CD4-positive, alpha-beta T cell treated with Interleukin-15 for 1 hour (primary cell): ENCODE results near the gene DPYSL5.
"Not testable (repeated sequence)": the region's sequence is repeated elsewhere in the genome, so short reads cannot be mapped to it uniquely, and the experiment has no call there.

ENCODE experiments used
- DNase-seq: peaks from one replicate; pipeline ENCODE4 v3.0.0-alpha.2; 2020

The DPYSL5 gene

GRCh38 chr2:26875808-26876207 is 27.9 kb downstream of the DPYSL5 start:
- no peak for DNase-seq

GRCh38 chr2:26876260-26876659 is 28.3 kb downstream of the DPYSL5 start:
- DNase-seq = no peak

GRCh38 chr2:26877276-26877675 is 29.3 kb downstream of the DPYSL5 start:
- DNase-seq = no peak

- no peak for DNase-seq
Observed at GRCh38 chr2:26880161-26880560, 32.2 kb downstream of the DPYSL5 start.

- no peak for DNase-seq
Observed at GRCh38 chr2:26880910-26881435, 33.0 kb downstream of the DPYSL5 start.

- not testable (repeated sequence) for DNase-seq
Observed at GRCh38 chr2:26882220-26882619, 34.3 kb downstream of the DPYSL5 start.

- DNase-seq = no peak
Observed at GRCh38 chr2:26883956-26884355, 36.0 kb downstream of the DPYSL5 start.

GRCh38 chr2:26884486-26884885 is 36.6 kb downstream of the DPYSL5 start:
- no peak for DNase-seq

- DNase-seq = no peak
Observed at GRCh38 chr2:26885651-26886329, 37.9 kb downstream of the DPYSL5 start.

- DNase-seq = no peak
Observed at GRCh38 chr2:26886736-26887135, 38.8 kb downstream of the DPYSL5 start.

GRCh38 chr2:26887151-26887550 is 39.2 kb downstream of the DPYSL5 start:
- DNase-seq = no peak

GRCh38 chr2:26889796-26890195 is 41.9 kb downstream of the DPYSL5 start:
- no peak for DNase-seq

GRCh38 chr2:26890341-26891000 is 42.5 kb downstream of the DPYSL5 start:
- DNase-seq = no peak

- no peak for DNase-seq
Observed at GRCh38 chr2:26892133-26892532, 44.2 kb downstream of the DPYSL5 start.

- DNase-seq = no peak
Observed at GRCh38 chr2:26892922-26893524, 45.1 kb downstream of the DPYSL5 start.

GRCh38 chr2:26894136-26894535 is 46.2 kb downstream of the DPYSL5 start:
- no peak for DNase-seq

- no peak for DNase-seq
Observed at GRCh38 chr2:26897807-26898479, 50.0 kb downstream of the DPYSL5 start.

- no peak for DNase-seq
Observed at GRCh38 chr2:26898480-26899078, 50.6 kb downstream of the DPYSL5 start.

GRCh38 chr2:26899500-26900164 is 51.7 kb downstream of the DPYSL5 start:
- DNase-seq = no peak

- no peak for DNase-seq
Observed at GRCh38 chr2:26900831-26901321, 52.9 kb downstream of the DPYSL5 start.

- no peak for DNase-seq
Observed at GRCh38 chr2:26901326-26902183, 53.6 kb downstream of the DPYSL5 start.
